Stimulated activated CD4-positive, alpha-beta T cell treated with anti-CD3 and anti-CD28 coated beads, Interleukin-12 subunit alpha, Interleukin-12 subunit beta, amount 100 ng/mL, for 24 hours (primary cell): ENCODE measurements around the gene ZC3H7B.
"Not testable (repeated sequence)": the region's sequence is repeated elsewhere in the genome, so short reads cannot be mapped to it uniquely, and the experiment has no call there.

Experiments used
- DNase-seq, 2 experiments: peaks; one replicate each; pipeline ENCODE4 v3.0.0-alpha.2; 2020; ENCODE audit warnings: low read depth in 2 of 2

The ZC3H7B gene

GRCh38 chr22:41382610-41383009, 81.3 kb downstream of the ZC3H7B start:
- DNase-seq, result no peak

GRCh38 chr22:41383085-41383484, 81.8 kb downstream of the ZC3H7B start:
- no peak for DNase-seq

GRCh38 chr22:41384128-41384527, 82.8 kb downstream of the ZC3H7B start:
- no peak for DNase-seq

GRCh38 chr22:41387341-41387740, 86.0 kb downstream of the ZC3H7B start:
- DNase-seq, result no peak

GRCh38 chr22:41394012-41394356, 92.7 kb downstream of the ZC3H7B start:
- no peak for DNase-seq

GRCh38 chr22:41395531-41396240, 94.4 kb downstream of the ZC3H7B start:
- DNase-seq, result no peak

- DNase-seq, result no peak
Observed at GRCh38 chr22:41397143-41397811, 96.0 kb downstream of the ZC3H7B start.

GRCh38 chr22:41398921-41399320, 97.6 kb downstream of the ZC3H7B start:
- no peak for DNase-seq

GRCh38 chr22:41401781-41402648, 100.7 kb downstream of the ZC3H7B start:
- no peak for DNase-seq

- not testable (repeated sequence) for DNase-seq
Observed at GRCh38 chr22:41402851-41403250, 101.5 kb downstream of the ZC3H7B start.

GRCh38 chr22:41403532-41404318, 102.4 kb downstream of the ZC3H7B start:
- DNase-seq, result peak; percentile 67 to 76

- peak in 1 of 2 experiments; percentile 23 for DNase-seq
Observed at GRCh38 chr22:41405588-41405987, 104.3 kb downstream of the ZC3H7B start.

- no peak for DNase-seq
Observed at GRCh38 chr22:41406410-41406809, 105.1 kb downstream of the ZC3H7B start.

GRCh38 chr22:41407433-41407832, 106.1 kb downstream of the ZC3H7B start:
- no peak for DNase-seq

GRCh38 chr22:41408665-41409064, 107.3 kb downstream of the ZC3H7B start:
- DNase-seq, result no peak
